DOHH2 (cell line): ENCODE results near the gene HRH1.

ENCODE experiments used
- CTCF ChIP-seq: fragments of 200-600 bp; sonication (generic); IDR thresholded peaks from one replicate; pipeline ENCODE4 v1.5.1; 2014; ENCODE audit warnings: antibody characterized with exemption, mild to moderate bottlenecking, low read depth, low read length; ENCODE audit not compliant: poor library complexity, severe bottlenecking
- EZH2phosphoT487 ChIP-seq: fragments of 200-600 bp; sonication (generic); IDR thresholded peaks from 2 replicates; pipeline ENCODE4 v1.6.1; 2017; ENCODE audit warnings: borderline replicate concordance, mild to moderate bottlenecking, antibody characterized with exemption, low read length, moderate library complexity, mixed read lengths

GRCh38 chr3:11157421-11157820 lies 3.1 kb downstream of the HRH1 start:
- TF ChIP-seq CTCF (no peak), EZH2phosphoT487 (no peak)
